Mucosa of stomach (tissue), 1 donor: ENCODE measurements around the gene COL23A1.

Experiments
- H3K27me3 ChIP-seq: one replicate; pipeline ENCODE4 v1.7.0; 2013; ENCODE audit warnings: mild to moderate bottlenecking, low read length; ENCODE audit not compliant: control insufficient read depth, insufficient read depth
- H3K36me3 ChIP-seq: one replicate; pipeline ENCODE4 v1.7.0; 2013; ENCODE audit warnings: low read length; ENCODE audit not compliant: control insufficient read depth, insufficient read depth
- H3K4me1 ChIP-seq: one replicate; pipeline ENCODE4 v1.7.0; 2013; ENCODE audit warnings: mild to moderate bottlenecking, low read length; ENCODE audit not compliant: control insufficient read depth, insufficient read depth
- H3K4me3 ChIP-seq: one replicate; pipeline ENCODE4 v1.7.0; 2013; ENCODE audit warnings: low read length
- H3K9ac ChIP-seq: one replicate; pipeline ENCODE4 v1.7.0; 2013; ENCODE audit warnings: mild to moderate bottlenecking, low read length, moderate library complexity
- H3K9me3 ChIP-seq: one replicate; pipeline ENCODE4 v1.7.0; 2013; ENCODE audit warnings: mild to moderate bottlenecking, low read length, moderate library complexity; ENCODE audit not compliant: control insufficient read depth
- donor health status: Pancreatic carcinoma.

The COL23A1 gene

DNA sequence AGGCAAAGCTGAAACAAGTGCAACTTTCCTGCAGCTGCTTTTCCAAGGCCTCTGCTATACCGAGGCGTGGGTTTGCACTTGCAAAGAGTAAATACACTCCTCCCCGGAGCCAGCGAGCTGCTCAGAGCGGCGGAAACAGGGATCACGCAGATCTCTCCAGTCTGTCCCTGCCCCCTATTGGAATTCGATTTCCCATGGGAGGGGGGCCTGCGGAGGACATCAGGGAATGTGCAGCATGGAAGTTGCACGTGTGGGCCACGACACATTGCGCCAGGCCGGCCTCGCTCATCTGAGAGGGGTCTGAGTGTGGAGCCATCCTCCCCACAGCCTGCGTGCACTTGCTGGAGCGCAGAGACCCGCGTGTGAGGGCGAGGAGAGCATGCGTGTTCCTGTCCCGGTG is 253.3 kb downstream of the COL23A1 start:
- H3K9ac ChIP-seq: no peak overlapping the region
- no peaks in the 10 kb centered on the region for H3K27me3 ChIP-seq
- no peaks in the 10 kb centered on the region for H3K9me3 ChIP-seq
- no peak overlapping the region for H3K4me3 ChIP-seq
- H3K36me3 ChIP-seq: no peaks in the 10 kb centered on the region
- H3K4me1 ChIP-seq: peaks cover 10% of the 10 kb centered on the region

DNA sequence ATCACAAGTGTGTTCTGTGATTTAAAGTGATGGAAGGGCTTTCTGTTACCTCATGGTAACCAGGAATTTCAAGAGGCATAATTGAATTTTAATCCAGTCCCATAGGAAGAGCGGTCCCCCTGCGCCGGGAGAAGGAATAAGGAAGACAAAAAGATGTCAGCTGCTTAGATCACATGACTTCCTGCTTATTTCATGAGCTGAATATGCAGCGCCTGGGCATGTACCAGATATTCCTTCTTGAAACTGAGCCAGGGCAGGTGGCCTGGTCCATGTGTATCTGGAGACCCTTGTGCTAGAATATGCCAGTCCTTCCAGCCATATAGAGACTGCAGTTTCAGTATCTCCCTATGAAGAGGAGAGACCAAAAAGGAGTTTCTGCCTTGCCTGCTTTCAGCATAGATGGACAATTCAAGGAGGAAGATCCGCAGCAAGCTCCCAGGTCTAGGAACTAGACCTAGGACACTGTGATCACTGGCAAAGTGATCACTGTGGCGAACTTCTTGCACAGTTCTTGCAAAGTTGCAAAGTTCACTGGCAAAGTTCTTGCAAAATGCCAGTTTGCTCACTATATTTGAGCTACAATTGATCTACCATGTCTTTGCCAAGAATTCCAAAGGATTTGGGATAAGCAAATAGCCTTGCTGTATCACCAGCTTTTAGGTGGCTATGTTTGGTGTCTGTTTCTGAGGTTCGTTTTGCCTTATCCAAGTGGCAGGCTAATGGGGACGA is 254.7 kb downstream of the COL23A1 start:
- no peaks in the 10 kb centered on the region for H3K9me3 ChIP-seq
- peaks cover 24% of the 10 kb centered on the region for H3K4me1 ChIP-seq
- no peaks in the 10 kb centered on the region for H3K36me3 ChIP-seq
- no peak overlapping the region for H3K4me3 ChIP-seq
- H3K9ac ChIP-seq: no peak overlapping the region
- no peaks in the 10 kb centered on the region for H3K27me3 ChIP-seq

DNA sequence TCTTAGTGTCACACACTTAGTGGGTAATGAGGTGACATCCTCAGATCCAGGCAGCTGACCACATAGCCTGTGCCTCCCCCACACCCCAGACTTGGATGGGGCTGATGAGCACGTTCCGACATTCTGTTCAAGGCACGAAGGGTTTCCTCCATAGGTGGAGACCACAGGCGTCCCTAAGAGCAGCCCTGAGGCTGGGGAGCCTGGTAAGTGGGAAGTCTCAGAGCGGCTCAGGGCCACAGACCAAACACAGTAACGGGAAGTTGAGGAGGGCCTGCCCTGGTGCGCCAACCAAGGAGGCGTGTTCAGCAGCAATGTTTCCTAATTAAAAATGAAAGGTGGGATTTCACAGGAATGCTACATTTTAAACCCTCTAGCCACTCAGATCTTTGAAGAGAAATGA is 255.3 kb downstream of the COL23A1 start:
- Histone ChIP-seq H3K9ac (no peak overlapping the region), H3K4me1 (peaks cover 24% of the 10 kb centered on the region), H3K36me3 (no peaks in the 10 kb centered on the region), H3K4me3 (no peak overlapping the region), H3K27me3 (no peaks in the 10 kb centered on the region), H3K9me3 (no peaks in the 10 kb centered on the region)

DNA sequence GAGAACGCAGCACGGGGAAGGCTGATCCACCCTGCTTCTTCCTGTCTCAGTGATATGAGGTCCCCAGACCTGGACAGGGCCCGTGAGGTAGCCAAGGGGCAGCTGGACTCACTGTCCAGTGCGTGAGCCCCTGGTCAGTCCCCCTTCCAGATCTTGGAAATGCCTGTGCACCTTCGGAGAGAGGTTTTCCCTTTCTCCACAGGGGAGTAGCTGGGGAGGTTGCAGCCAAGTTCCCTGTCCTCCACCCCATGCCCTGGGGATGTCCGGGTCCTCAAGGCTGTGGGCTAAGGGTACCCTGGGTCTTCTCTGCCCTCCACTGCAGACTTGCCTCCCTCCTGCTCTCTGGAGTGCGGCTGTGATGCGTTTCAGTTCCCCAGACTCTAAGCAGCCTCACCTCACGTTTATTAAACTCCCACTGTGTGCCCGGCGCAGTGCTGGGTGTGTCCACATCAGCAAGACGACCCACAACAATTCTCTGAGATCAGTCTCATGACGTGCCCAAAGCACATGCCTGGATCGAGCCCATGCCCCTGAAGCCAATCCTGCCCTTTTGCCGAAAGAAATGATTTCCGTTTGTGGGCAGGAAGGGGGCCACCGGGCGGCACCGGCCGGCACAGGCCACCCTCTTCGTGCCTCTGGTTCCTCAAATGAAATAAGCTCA is 256.2 kb downstream of the COL23A1 start:
- Histone ChIP-seq H3K4me3 (no peak overlapping the region), H3K36me3 (no peaks in the 10 kb centered on the region), H3K27me3 (no peaks in the 10 kb centered on the region), H3K9ac (no peak overlapping the region), H3K4me1 (peaks cover 24% of the 10 kb centered on the region), H3K9me3 (no peaks in the 10 kb centered on the region)

DNA sequence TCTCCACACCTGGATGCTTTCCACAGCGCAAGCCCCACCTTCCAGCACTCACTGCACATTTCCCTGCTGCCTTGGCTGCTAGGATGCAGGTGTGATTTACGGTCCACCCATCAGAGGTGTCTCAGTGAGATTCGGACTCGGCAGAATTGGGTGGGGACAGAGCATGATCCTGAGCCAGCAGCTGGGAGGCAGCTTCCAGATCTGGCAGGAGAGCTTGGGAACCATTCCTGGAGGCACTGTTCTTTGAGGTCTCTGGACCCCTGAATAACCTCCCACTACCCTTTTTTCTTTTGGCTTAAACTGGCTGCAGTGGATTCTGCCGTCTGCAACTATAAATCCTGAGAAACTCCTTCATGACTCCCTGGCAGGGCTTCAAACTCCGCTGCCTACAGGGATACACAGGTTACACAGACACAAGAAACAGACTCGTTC is 258.0 kb downstream of the COL23A1 start:
- no peak overlapping the region for H3K4me3 ChIP-seq
- no peaks in the 10 kb centered on the region for H3K9me3 ChIP-seq
- H3K27me3 ChIP-seq: no peaks in the 10 kb centered on the region
- H3K4me1 ChIP-seq: peaks cover 24% of the 10 kb centered on the region
- H3K36me3 ChIP-seq: no peaks in the 10 kb centered on the region
- peak overlapping the region; percentile 22 for H3K9ac ChIP-seq

DNA sequence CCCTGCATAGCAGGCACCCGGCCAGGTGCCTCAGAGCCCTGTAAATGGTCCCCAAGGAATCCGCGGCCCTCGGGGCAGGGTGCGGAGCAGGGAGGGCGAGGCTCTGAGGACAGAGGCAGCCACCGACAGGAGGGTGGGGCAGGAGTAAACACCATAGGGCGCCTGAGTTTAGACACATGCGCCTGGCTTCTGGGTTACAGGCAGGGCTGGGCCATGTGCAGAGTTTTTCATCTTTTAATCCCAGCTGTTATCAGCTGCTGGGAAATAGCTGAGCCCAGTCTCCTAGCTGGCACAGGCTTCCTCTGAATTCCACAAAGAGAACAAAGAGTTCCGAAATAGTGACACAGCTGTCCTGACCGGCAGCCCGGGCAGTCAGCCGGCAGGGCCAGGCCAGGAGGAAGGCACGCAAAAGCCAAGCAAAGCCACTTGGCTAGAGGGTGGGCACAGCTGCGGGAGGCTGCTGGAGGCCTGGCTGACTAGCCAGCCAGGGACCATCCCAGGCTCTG is 258.6 kb downstream of the COL23A1 start:
- no peaks in the 10 kb centered on the region for H3K36me3 ChIP-seq
- H3K9ac ChIP-seq: peak overlapping the region; percentile 22
- H3K9me3 ChIP-seq: no peaks in the 10 kb centered on the region
- no peaks in the 10 kb centered on the region for H3K27me3 ChIP-seq
- no peak overlapping the region for H3K4me3 ChIP-seq
- peaks cover 24% of the 10 kb centered on the region for H3K4me1 ChIP-seq

DNA sequence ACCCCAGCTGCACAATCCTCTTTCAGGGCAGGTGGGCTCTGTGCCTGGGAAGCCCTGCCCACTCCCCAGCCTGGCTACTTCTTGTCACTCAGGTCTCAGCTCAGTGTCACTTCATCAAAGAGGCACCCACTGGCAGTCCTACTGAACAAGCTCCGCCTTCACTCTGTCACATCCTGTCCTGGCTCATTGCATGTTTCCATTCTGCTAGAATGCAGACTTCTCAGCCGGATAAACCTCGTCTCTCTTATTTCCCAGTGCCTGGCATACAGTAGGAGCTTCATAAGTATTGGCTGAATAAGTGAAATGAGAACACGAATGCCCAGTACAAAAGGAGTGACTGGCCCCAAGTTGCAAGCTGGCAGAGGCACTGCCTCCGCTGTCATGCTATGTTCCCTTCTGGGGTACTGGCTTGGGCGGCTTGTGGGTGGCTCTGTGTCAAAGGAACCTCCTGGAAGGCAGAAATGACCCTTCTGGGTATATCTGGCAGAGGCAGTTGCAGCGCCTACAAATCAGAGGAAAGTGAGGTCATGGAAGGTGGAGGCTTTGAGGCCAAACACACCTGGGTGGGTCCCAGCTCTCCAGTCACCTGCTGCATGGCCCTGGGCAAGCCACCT is 259.3 kb downstream of the COL23A1 start:
- Histone ChIP-seq H3K4me3 (no peak overlapping the region), H3K9me3 (no peaks in the 10 kb centered on the region), H3K9ac (no peak overlapping the region), H3K36me3 (no peaks in the 10 kb centered on the region), H3K4me1 (peaks cover 24% of the 10 kb centered on the region), H3K27me3 (no peaks in the 10 kb centered on the region)

DNA sequence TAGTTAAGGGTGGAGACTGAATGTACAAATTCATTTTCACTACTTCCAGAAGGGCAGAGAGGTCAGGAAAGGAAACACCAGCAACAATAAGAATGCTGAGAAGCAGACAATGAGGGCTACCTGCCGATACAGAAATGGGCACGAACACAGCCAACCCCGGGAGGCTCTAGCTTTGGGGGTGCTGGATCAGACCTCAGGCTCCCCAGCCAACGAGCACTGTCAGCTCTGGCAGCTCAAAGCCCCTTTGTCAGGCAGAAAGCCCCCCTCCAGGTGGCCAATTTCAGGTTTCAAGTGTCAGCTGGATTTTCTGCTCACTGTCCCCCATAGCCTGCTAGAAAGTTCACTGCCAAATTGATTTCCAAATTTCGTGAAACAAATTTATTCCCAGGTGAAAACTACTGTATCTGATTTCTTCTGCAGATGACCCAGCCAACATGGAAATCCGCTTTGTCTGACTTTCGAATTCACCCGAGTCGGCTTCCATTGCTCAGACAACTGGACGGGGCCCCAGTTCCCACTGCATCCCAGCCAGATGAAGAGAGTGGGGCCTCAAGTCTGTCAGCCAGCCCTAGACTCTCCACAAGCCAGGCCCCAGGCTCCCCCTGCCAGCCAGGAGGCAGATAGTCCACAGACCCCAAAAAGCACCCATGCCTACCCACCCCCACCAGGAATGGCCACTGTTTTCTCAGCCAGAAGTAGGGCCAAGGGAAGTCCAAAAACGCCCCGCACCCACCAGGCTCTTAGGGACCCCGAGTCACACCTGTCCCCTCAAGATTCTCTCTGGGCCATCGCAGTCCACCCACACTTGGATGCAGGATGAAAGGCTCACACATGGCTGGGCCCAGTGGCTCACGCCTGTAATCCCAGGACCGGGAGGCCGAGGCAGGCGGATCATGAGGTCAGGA is 261.1 kb downstream of the COL23A1 start:
- Histone ChIP-seq H3K27me3 (no peaks in the 10 kb centered on the region), H3K36me3 (no peaks in the 10 kb centered on the region), H3K4me1 (peaks cover 24% of the 10 kb centered on the region), H3K9ac (no peak overlapping the region), H3K9me3 (no peaks in the 10 kb centered on the region), H3K4me3 (no peak overlapping the region)

DNA sequence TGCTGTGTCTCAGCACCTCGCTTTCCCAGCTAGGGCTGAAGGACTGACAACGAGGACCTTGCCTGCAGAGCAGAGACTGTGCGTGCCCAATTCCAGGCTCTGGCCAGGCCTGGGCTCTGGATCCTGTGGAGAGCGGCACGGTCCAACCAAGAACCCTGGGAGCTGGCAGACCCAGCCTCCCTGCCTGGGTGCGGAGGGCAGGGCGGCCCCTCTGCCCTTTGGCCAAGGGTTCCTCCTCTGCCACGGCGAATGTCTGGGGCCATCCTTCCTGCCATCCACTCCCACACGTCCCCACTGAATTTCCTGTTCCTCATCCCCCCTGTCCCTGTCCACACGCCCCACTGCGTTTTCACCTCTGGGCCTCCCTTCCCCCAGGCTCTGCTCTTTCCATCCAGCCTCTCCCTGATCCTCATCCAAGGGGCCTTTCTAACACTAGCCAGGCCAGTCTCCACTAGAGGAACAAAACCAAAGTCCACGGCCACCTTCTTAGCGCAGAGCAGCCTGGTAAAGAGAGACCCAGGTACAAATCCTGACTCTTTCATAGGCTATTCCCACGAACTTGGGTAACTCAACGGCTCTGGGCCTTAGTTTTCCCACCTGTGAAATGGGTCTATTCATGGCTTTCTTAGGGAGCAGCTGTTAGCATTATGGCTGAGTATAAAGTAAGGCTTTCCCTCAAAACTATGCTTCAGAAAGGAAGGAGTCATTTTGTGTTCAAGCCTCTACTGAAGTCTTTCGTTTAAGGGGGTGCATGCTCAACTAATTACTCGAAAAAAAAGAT is 262.1 kb downstream of the COL23A1 start:
- peaks cover 21% of the 10 kb centered on the region for H3K4me1 ChIP-seq
- no peak overlapping the region for H3K9ac ChIP-seq
- H3K4me3 ChIP-seq: no peak overlapping the region
- no peaks in the 10 kb centered on the region for H3K36me3 ChIP-seq
- no peaks in the 10 kb centered on the region for H3K9me3 ChIP-seq
- no peaks in the 10 kb centered on the region for H3K27me3 ChIP-seq

DNA sequence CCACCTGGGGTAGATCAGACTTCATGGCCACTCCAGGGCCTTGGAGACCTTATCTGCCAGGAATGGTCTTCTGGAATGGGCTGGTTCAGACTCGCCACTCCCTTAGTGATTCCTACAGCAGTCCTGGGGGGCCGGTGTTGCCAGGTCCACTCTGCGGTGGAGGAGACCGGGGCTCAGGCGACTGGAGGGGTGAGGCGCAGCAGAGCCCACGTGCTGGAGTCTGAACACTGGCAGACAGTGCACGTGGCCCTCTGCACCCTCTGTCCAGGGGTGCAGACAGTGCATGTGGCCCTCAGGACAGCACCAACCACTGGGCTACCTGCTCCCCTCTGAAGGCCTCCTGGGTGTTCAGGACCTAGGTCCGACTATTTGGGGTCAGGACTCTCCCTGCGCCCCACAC is 262.7 kb downstream of the COL23A1 start:
- peaks cover 20% of the 10 kb centered on the region for H3K4me1 ChIP-seq
- H3K27me3 ChIP-seq: no peaks in the 10 kb centered on the region
- H3K4me3 ChIP-seq: no peak overlapping the region
- H3K36me3 ChIP-seq: no peaks in the 10 kb centered on the region
- no peaks in the 10 kb centered on the region for H3K9me3 ChIP-seq
- H3K9ac ChIP-seq: no peak overlapping the region

DNA sequence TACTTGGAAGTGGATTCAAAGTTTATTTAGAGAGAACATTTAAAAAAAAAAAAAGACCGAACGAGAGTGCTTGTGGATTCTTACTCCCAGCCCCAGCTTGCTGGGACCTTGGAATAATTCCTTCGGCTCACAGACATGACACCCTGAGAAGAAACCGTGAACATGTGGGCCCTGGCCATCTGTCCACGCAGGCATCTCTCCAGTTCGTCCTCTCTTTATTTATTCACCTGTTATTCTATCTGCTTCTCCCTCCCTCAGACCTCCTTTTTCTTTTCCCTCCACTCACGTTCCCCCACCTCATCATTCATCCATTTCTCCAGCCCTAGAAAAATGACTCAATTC is 263.8 kb downstream of the COL23A1 start:
- Histone ChIP-seq H3K36me3 (no peaks in the 10 kb centered on the region), H3K27me3 (no peaks in the 10 kb centered on the region), H3K9ac (no peak overlapping the region), H3K9me3 (no peaks in the 10 kb centered on the region), H3K4me1 (peaks cover 9% of the 10 kb centered on the region), H3K4me3 (no peak overlapping the region)
